ENCODE results near the gene FAM25A.
"Not testable (repeated sequence)": the region's sequence is repeated elsewhere in the genome, so short reads cannot be mapped to it uniquely, and the experiment has no call there.

DNA sequence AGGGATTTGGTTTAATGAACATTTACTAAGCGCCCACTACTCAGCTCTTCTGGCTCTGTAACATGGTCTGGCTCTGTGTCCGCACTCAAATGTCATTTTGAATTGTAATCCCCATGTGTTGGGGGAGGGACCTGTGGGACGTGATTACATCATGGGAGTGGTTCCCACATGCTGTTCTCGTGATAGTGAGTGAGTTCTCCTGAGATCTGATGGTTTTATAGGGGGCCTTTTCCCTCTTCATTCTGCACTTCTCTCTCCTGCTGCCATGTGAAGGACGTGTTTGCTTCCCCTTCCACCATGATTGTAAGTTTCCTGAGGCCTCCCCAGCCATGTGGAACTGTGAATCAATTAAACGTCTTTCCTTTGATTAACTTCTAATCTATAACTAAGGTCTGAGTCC is 39.1 kb upstream of the FAM25A start:
- not testable (repeated sequence) for TF ChIP-seq POLR2AphosphoS5 (IDR thresholded peaks at IDR 0.05; ENCODE audit: borderline replicate concordance, low read depth, low read length); EZH2 (IDR thresholded peaks at IDR 0.05); FOXP2 (optimal IDR thresholded peaks at IDR 0.05; ENCODE audit: control extremely low read depth, extremely low read length, insufficient read depth)

Measured in SK-N-MC (cell line).